ENCODE data around the gene ZNF239.
"Not testable (repeated sequence)": the region's sequence is repeated elsewhere in the genome, so short reads cannot be mapped to it uniquely, and the experiment has no call there.

The ZNF239 gene

DNA sequence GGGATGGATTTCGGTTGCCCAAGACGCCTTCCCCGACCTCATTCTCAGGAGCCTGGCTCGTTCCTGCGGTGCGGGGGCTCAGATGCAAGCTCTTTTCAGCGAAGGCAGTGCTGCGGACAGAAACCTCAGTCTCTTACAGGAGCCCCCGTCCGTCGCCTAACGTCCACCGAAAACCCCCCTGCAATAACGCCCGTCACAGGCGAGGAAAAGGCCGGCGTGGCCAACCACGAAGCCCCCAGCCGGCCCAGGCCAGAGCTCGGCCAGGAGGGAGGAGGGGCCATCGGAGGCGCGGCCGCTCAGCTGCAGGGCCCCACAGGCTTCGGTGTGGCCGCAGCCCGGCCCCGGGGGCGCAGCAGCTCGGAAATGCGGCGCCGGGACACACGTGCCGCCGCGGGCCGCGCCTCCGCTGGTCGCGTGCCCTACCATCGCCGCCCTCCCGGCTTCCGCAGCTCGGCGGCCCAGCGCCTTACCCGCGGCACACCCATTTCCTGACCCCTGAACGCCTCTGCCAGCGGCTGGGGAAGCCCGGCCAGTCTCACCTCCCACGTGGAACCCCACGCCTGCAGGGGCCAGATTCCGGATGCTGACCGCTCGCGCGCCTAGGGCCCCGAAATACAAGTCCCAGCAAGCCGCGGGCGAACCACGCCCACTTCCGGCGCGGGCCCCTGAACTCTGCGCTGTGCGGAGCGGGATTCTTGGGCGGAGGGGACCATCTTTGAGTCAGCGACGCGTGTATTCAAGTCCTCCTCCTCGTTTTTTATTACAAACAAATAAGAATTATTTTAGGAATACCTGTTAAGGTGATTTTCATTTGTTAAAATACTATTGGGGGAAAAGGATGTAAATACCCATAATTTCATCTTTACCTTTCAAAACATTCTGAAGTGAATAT, at the start of gene ZNF239:
ZNF239 (minus strand) TSS at position 616 of the 892 bp plus-strand sequence. CDS start 16,537 bp downstream, outside the sequence.
- DNase-seq (ENCODE audit: low read depth in 2 of 2): peak; percentile 65

GRCh38 chr10:43623351-43623750, 48.9 kb upstream of the ZNF239 start:
- no peak for DNase-seq (ENCODE audit: low read depth in 2 of 2)

DNA sequence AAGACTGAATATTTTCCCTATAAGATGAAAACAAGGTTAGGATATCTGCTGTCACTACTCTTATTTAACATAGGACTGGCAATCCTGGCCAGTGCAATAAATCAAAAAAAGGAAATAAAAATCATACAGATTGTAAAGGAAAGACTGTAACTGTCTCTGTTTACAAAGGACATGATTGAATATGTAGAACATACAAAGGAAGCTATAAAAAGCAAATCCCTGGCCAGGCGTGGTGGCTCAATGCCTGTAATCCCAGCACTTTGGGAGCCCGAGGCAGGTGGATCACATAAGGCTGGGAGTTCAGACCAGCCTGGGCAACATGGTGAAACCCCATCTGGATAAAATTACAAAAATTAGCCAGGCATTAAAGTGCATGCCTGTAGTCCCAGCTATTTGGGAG, 47.6 kb upstream of the ZNF239 start:
- no peak for DNase-seq (ENCODE audit: low read depth in 2 of 2)

DNA sequence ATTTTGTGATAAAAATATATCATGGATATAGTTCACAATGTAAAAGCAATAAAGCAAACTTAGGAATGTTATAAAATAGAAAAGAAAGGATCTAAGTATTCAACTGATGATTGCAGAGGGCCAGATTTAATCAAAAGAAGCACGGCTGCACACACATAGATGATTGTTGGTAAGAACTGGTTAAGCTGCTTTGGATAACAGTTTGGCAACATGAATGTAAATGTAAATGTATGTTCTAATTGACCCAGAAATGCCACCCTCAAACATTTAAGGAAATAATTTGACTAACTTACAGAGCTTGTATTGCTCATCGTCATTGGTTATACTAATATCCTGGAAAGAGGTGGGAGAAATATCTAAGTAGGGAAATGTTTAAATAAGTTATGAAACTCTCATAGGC, 45.0 kb upstream of the ZNF239 start:
- no peak for DNase-seq (ENCODE audit: low read depth in 2 of 2)

DNA sequence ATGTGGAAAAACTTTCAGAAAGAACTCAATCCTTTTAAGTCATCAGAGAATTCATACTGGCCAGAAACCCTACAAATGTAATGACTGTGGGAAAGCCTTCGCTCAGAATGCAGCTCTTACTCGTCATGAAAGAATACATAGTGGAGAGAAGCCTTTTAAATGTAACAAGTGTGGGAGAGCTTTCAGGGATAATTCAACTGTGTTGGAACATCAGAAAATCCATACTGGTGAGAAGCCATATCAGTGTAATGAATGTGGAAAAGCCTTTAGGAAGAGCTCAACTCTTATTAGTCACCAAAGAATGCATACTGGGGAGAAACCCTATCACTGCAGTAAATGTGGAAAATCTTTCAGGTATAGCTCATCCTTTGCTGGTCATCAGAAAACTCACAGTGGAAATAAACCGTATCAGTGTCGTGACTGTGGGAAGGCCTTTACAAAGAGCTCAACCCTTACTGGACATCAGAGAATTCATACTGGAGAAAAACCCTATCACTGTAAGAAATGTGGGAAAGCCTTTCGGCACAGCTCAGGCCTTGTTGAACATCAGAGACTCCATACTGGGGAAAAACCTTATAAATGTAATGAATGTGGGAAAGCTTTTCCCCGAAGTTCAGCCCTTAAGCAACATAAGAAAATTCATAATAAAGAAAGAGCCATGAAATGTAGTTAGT, 42.4 kb upstream of the ZNF239 start:
- DNase-seq (ENCODE audit: low read depth in 2 of 2): no peak

DNA sequence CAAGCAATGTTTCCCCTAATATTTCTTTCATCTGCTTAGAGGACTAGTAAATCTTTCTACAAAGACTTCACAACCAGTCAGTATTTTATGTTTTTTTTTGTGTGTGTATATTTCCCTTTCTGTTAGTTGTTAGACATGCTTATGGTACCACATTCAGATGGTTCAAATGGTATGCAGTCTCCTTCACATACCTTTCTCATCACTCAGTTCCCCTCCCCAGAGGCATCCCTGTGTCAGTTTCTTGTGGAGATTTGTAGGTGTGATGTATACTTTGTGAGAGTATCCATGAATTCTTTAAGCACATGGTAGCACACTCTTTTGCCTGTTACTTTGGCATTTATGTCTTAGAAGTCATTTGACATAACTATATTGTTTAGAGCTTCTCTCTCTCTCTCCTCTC, 36.2 kb upstream of the ZNF239 start:
- no peak for DNase-seq (ENCODE audit: low read depth in 2 of 2)

- DNase-seq (ENCODE audit: low read depth in 2 of 2): no peak
These were observed 32.8 kb upstream of the ZNF239 start for GRCh38 chr10:43607199-43607573.

- DNase-seq (ENCODE audit: low read depth in 2 of 2): peak; percentile 27 to 39
These were observed 32.1 kb upstream of the ZNF239 start, which contains the start of gene ZNF485 for GRCh38 chr10:43606323-43607198. Gene ZNF485 (plus strand): TSS chr10:43606438. CDS start chr10:43607051, 613 bp downstream.

GRCh38 chr10:43605850-43606322, 31.5 kb upstream of the ZNF239 start:
- DNase-seq (ENCODE audit: low read depth in 2 of 2): no peak

- not testable (repeated sequence) for DNase-seq (ENCODE audit: low read depth in 2 of 2)
These were observed 27.2 kb upstream of the ZNF239 start for GRCh38 chr10:43601576-43601975.

GRCh38 chr10:43599333-43599732, 24.9 kb upstream of the ZNF239 start:
- DNase-seq (ENCODE audit: low read depth in 2 of 2): no peak

DNA sequence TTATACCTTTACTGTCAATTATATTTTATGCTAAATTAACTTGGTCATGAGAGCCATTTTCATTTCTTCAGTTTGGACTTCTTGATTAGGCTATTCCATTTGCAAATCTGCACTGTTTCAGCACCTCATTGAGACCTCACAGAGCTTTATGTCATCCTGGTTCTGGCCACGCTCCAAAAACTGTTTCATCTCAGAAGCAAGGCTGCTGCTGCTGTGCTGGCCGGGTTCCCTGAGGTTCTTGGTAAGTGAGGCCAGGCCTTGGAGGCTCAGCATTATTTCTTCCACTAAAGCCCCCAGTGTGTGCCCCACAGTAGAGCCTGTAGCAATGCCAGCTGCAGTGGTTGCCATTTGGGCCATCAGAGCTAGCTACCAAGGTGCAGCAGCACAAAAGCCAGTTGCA, 24.0 kb upstream of the ZNF239 start:
- no peak for DNase-seq (ENCODE audit: low read depth in 2 of 2)

- DNase-seq (ENCODE audit: low read depth in 2 of 2): no peak
These were observed 22.1 kb upstream of the ZNF239 start for GRCh38 chr10:43596546-43596945.

- DNase-seq (ENCODE audit: low read depth in 2 of 2): no peak
These were observed 21.4 kb upstream of the ZNF239 start for GRCh38 chr10:43595739-43596298.

DNA sequence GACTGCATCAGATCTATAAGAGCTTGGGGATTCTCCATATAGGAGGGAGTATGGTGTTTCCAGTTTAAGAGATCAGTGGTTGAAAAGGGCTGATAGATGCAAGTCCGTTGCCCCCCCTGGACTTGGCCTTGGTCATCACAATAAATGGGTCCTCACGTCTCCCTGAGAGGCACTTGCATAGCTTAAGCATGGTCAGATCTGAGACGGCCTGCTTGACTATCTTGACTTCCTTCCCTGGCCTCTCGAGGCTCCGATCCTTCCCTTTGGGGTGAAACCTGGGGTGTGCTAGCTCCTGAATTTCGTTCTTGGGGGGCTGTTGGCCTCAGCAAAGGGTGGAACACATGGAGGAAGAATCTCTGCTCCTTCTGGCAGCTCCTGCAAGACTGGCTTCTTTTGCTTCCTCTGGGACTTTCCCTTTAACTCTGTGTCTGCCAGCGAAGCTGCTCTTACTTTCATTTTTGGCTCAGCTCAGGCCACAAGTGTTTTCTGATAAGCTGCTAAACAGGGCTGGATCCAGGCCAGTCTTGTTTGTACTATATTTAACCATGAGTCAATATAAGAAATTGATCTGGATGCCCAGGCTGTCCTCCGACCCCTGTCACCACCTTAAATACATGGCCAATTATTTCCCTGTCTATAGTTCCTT, 20.7 kb upstream of the ZNF239 start:
- DNase-seq (ENCODE audit: low read depth in 2 of 2): no peak

DNA sequence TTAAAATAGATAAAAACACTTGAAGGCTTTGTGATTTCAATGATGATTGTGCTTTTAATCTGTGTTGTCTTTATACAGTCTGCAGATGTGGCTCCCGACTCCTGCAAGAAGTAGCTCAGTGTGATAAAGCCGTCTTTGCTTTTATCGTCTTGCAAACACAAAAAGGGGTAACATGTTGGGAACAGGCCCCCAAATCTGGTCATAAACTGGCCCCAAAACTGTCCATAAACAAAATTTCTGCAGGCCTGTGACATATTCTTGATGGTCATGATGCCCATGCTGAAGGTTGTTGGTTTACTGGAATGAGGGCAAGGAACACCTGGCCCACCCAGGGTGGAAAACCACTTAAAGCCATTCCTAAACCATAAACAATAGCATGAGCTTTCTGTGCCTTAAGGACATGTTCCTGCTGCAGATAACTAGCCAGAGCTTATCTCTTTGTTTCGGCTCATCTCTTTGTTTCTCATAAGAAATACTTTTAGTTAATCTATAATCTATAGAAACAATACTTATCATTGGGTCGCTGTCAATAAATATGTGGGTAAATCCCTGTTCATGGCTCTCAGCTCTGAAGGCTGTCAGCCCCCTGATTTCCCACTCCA, 17.0 kb upstream of the ZNF239 start:
- no peak for DNase-seq (ENCODE audit: low read depth in 2 of 2)

DNA sequence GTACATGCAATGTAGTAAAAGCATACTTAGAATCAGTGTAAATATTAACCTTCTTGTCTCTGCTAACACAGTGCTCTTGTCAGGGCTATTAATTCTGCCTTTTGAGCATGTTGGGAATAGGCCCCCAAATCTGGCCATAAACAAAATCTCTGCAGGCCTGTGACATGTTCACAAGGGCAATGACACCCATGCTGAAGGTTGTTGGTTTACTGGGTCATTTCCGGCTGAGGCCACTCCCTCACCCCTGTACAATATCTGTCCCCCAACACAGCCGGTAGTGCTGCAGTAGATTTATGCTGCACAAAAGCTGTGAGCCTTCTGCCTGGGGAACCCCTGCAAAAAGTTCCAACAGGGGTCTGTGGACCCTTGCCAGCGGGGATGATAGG, 12.3 kb upstream of the ZNF239 start:
- not testable (repeated sequence) for DNase-seq (ENCODE audit: low read depth in 2 of 2)

- no peak for DNase-seq (ENCODE audit: low read depth in 2 of 2)
These were observed 11.7 kb upstream of the ZNF239 start for GRCh38 chr10:43585981-43586729.

DNA sequence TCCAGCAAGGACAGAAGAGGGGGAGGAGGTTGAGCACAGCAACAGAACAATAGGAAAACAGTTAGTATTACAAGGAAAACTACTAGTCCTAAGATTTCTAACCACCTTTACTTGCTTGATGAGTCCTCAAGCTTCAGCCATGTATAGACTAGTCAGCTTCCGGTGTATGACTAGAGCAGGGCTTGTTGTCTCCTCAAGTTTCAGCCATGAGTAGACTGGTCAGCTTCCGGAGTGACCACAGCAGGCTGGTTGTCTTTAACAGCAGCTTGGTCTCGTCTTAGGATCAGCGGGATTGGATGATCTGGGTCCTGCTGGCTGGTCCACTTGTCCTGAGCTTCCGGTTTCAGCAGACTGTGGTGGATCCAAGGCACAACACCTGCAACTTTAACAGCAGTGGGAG, 10.6 kb upstream of the ZNF239 start:
- DNase-seq (ENCODE audit: low read depth in 2 of 2): no peak

DNA sequence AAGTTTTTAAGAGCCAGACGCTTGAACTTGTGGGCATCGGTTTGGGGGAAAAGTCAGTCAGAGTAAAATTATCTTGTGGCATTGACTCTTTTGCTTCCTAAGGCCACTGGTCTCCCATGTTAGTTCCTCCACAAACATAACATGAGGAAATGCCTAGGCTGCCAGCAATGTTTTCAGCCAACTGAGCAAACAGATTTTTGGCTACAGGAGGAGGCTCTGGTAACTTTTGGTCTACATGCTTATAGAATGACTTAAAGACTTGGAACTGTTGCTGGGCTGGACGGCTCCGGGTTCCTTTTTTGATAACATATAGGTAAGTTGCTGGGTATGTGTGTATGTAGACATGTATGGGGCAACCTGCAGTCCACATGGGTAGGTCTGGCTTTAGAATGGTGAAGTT, 9.6 kb upstream of the ZNF239 start:
- DNase-seq (ENCODE audit: low read depth in 2 of 2): no peak
